HCT116 (cell line): ENCODE results near the gene COQ3.
"Not testable (repeated sequence)": the region's sequence is repeated elsewhere in the genome, so short reads cannot be mapped to it uniquely, and the experiment has no call there.

Source experiments
- CEBPB ChIP-seq: IDR thresholded peaks from 2 replicates; pipeline ENCODE4 v1.6.1; 2012; ENCODE audit warnings: low read depth
- EZH2 ChIP-seq: fragments of 200-600 bp; sonication (generic); IDR thresholded peaks from 2 replicates; pipeline ENCODE4 v1.6.1; 2017; ENCODE audit warnings: antibody characterized with exemption, mixed run types
- EZH2phosphoT487 ChIP-seq: fragments of 200-600 bp; IDR thresholded peaks from 2 replicates; pipeline ENCODE4 v1.6.1; 2018; ENCODE audit warnings: antibody characterized with exemption, borderline replicate concordance
- FOSL1 ChIP-seq: IDR thresholded peaks from 2 replicates; pipeline ENCODE4 v1.6.1; 2012; ENCODE audit warnings: low read depth
- JUND ChIP-seq: IDR thresholded peaks from 2 replicates; pipeline ENCODE4 v1.6.1; 2012
- POLR2A ChIP-seq: IDR thresholded peaks from 2 replicates; pipeline ENCODE4 v1.7.0; 2011; ENCODE audit warnings: borderline replicate concordance; ENCODE audit not compliant: insufficient read depth, insufficient read length; ENCODE audit errors: extremely low read depth
- POLR2AphosphoS5 ChIP-seq: IDR thresholded peaks from 2 replicates; pipeline ENCODE4 v1.6.1; 2011; ENCODE audit warnings: mild to moderate bottlenecking, low read depth, low read length, moderate library complexity
- RAD21 ChIP-seq: IDR thresholded peaks from 2 replicates; pipeline ENCODE4 v1.6.1; 2012; ENCODE audit warnings: low read depth, mild to moderate bottlenecking
- TCF7L2 ChIP-seq: IDR thresholded peaks from 2 replicates; pipeline ENCODE4 v1.7.0; 2011; ENCODE audit warnings: borderline replicate concordance, inconsistent platforms; ENCODE audit not compliant: insufficient read depth, insufficient read length; ENCODE audit errors: extremely low read depth
- ZNF274 ChIP-seq: fragments of 200-500 bp; sonication (Bioruptor generic); IDR thresholded peaks from 2 replicates; pipeline ENCODE4 v1.6.1; 2014; ENCODE audit warnings: mild to moderate bottlenecking, low read depth, low read length, inconsistent platforms
- TF ChIP-seq, protein P1 (sequence below), 3 experiments: fragments of 200-600 bp in 1 of 3; sonication (generic) in 1 of 3; IDR thresholded peaks in 2 of 3; conservative IDR thresholded peaks in 1 of 3; 2 replicates each; pipeline ENCODE4 v1.5.1; 2012 to 2017; ENCODE audit warnings: low read depth in 2 of 3, low read length in 2 of 3, antibody characterized with exemption in 1 of 3, borderline replicate concordance in 1 of 3, control low read depth in 1 of 3, mild to moderate bottlenecking in 1 of 3, mixed read lengths in 1 of 3, mixed run types in 1 of 3, moderate library complexity in 1 of 3; ENCODE audit not compliant: insufficient read depth in 1 of 3

DNA sequence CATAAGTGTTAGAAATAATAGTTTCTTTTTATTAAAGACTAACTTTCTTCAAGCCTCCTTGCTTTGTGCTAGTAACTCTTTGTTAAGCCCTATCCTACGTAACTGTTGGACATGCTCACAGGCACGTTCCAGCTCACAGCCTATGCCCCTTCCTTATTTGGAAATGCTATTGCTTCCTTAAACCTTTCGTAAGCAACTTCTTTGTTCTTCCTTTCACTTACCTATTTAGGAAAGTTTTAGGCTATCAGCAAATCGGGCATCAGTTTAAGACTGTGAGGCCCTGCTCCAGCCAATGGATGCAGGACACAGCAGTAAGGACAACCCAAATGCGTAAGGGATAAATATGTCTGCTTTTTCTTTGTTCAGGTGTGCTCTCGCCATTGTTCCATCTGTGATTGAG lies 58.7 kb downstream of the COQ3 start:
- TF ChIP-seq POLR2A, POLR2AphosphoS5, EZH2phosphoT487, CEBPB, ZNF274, EZH2, JUND, FOSL1, RAD21, TCF7L2: not testable (repeated sequence)
- TF ChIP-seq, protein P1, sequence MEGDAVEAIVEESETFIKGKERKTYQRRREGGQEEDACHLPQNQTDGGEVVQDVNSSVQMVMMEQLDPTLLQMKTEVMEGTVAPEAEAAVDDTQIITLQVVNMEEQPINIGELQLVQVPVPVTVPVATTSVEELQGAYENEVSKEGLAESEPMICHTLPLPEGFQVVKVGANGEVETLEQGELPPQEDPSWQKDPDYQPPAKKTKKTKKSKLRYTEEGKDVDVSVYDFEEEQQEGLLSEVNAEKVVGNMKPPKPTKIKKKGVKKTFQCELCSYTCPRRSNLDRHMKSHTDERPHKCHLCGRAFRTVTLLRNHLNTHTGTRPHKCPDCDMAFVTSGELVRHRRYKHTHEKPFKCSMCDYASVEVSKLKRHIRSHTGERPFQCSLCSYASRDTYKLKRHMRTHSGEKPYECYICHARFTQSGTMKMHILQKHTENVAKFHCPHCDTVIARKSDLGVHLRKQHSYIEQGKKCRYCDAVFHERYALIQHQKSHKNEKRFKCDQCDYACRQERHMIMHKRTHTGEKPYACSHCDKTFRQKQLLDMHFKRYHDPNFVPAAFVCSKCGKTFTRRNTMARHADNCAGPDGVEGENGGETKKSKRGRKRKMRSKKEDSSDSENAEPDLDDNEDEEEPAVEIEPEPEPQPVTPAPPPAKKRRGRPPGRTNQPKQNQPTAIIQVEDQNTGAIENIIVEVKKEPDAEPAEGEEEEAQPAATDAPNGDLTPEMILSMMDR (IDR thresholded peaks at IDR 0.05 in 2 of 3, conservative IDR thresholded peaks at IDR 0.05 in 1 of 3; ENCODE audit: borderline replicate concordance in 1 of 3, insufficient read depth in 1 of 3, low read depth in 2 of 3, low read length in 2 of 3) = not testable (repeated sequence)
